B cell (primary cell): ENCODE measurements around the gene ATXN7L2. TPM values are rescaled to one million over a fixed set of nuclear protein-coding genes. Genes with fewer than 3 reads are reported as not detected.
A peak's percentile ranks its signal among the peaks of the same experiment; 100 is the strongest.

Source experiments
- ATAC-seq: fragments of 200-7000 bp; cut with Tn5 transposase; one replicate; pipeline ENCODE4 v1.10.0; 2021; ENCODE audit warnings: low read depth, mild to moderate bottlenecking, moderate number of reproducible peaks, moderate library complexity
- CTCF ChIA-PET: fragments of 350-600 bp; sonication (Branson Sonifier 250); formaldehyde crosslinking; loops from one replicate; lab custom pipeline; 2021; ENCODE audit warnings: antibody characterized with exemption, inconsistent platforms; lab: Charles Lee
- POLR2A ChIA-PET: fragments of 350-600 bp; sonication (Branson Sonifier 250); formaldehyde crosslinking; loops from one replicate; lab custom pipeline; 2021; ENCODE audit warnings: antibody characterized with exemption; lab: Charles Lee
- DNase-seq: peaks from one replicate; pipeline ENCODE4 v3.0.0; 2013
- H2AFZ ChIP-seq: 2 replicates; pipeline ENCODE4 v1.6.1; 2012; ENCODE audit warnings: mild to moderate bottlenecking, low read depth, low read length; ENCODE audit not compliant: insufficient read depth, poor library complexity, severe bottlenecking
- H3K27ac ChIP-seq, 2 donors: 1 replicate in 1 of 2; 2 replicates in 1 of 2; pipeline ENCODE4 v1.5.1; 2012 to 2013; ENCODE audit warnings: low read length in 2 of 2, mild to moderate bottlenecking in 2 of 2, moderate library complexity in 1 of 2
- H3K27me3 ChIP-seq, 4 experiments: fragments of 200-600 bp in 1 of 4; sonication (generic) in 1 of 4; replicated peaks in 1 of 4; 1 replicate in 2 of 4; 2 replicates in 2 of 4; pipeline versions ENCODE4 v1.6.1 to v1.7.0; 2013 to 2016; ENCODE audit warnings: low read length in 3 of 4, mild to moderate bottlenecking in 2 of 4, mixed read lengths in 1 of 4, moderate library complexity in 1 of 4; ENCODE audit not compliant: insufficient read depth in 4 of 4, control insufficient read depth in 3 of 4; ENCODE audit errors: control extremely low read depth in 1 of 4
- H3K36me3 ChIP-seq, 2 experiments: replicated peaks in 1 of 2; 1 replicate in 1 of 2; 2 replicates in 1 of 2; pipeline versions ENCODE4 v1.6.1 to v1.7.1; 2013; ENCODE audit warnings: low read length in 1 of 2; ENCODE audit not compliant: insufficient read depth in 2 of 2, control insufficient read depth in 1 of 2; ENCODE audit errors: control extremely low read depth in 1 of 2, extremely low read depth in 1 of 2
- H3K4me1 ChIP-seq, 2 donors: fragments of 200-600 bp in 1 of 2; sonication (generic) in 1 of 2; 1 replicate in 1 of 2; 2 replicates in 1 of 2; pipeline versions ENCODE4 v1.5.1 to v1.6.1; 2013 to 2017; ENCODE audit warnings: low read length in 2 of 2; ENCODE audit not compliant: control insufficient read depth in 2 of 2, insufficient read depth in 2 of 2
- H3K4me2 ChIP-seq: replicated peaks from 2 replicates; pipeline ENCODE3; 2012; ENCODE audit warnings: mild to moderate bottlenecking, low read depth, low read length; ENCODE audit not compliant: poor library complexity, severe bottlenecking
- H3K4me3 ChIP-seq, 5 experiments: fragments of 200-600 bp in 1 of 5; sonication (generic) in 1 of 5; 1 replicate in 3 of 5; 2 replicates in 2 of 5; pipeline versions ENCODE4 v1.5.1 to v1.7.0; 2011 to 2016; ENCODE audit warnings: low read length in 4 of 5, mild to moderate bottlenecking in 4 of 5, low read depth in 2 of 5, control low read depth in 1 of 5, moderate library complexity in 1 of 5; ENCODE audit not compliant: insufficient read depth in 1 of 5; ENCODE audit errors: control extremely low read depth in 1 of 5, extremely low read depth in 1 of 5
- H3K79me2 ChIP-seq: fragments of 200-600 bp; sonication (generic); one replicate; pipeline ENCODE4 v1.6.0; 2016; ENCODE audit warnings: low read length; ENCODE audit not compliant: control insufficient read depth, insufficient read depth
- H3K9ac ChIP-seq: fragments of 200-600 bp; sonication (generic); 2 replicates; pipeline ENCODE4 v1.6.1; 2017; ENCODE audit warnings: mild to moderate bottlenecking, low read length, moderate library complexity
- H3K9me3 ChIP-seq, 3 donors: one replicate each; pipeline versions ENCODE4 v1.6.1 to v1.7.1; 2013; ENCODE audit warnings: low read length in 2 of 3; ENCODE audit not compliant: control insufficient read depth in 2 of 3, insufficient read depth in 1 of 3; ENCODE audit errors: control extremely low read depth in 1 of 3
- H4K20me1 ChIP-seq: 2 replicates; pipeline ENCODE4 v1.6.0; 2012; ENCODE audit warnings: mild to moderate bottlenecking, low read length; ENCODE audit not compliant: insufficient read depth, control insufficient read depth, poor library complexity, severe bottlenecking
- H3K27ac Mint-ChIP-seq: one replicate; pipeline ENCODE4 v1.8.0; 2021; ENCODE audit warnings: mixed read lengths
- H3K27me3 Mint-ChIP-seq: one replicate; pipeline ENCODE4 v1.8.0; 2021; ENCODE audit warnings: mixed read lengths
- H3K4me1 Mint-ChIP-seq: one replicate; pipeline ENCODE4 v1.8.0; 2021; ENCODE audit warnings: mixed read lengths
- H3K4me3 Mint-ChIP-seq: one replicate; pipeline ENCODE4 v1.8.0; 2021; ENCODE audit warnings: mixed read lengths
- H3K9me3 Mint-ChIP-seq: one replicate; pipeline ENCODE4 v1.8.0; 2022; ENCODE audit warnings: mixed read lengths; ENCODE audit not compliant: insufficient read depth
- CTCF ChIP-seq: fragments of 200-600 bp; IDR thresholded peaks from one replicate; pipeline ENCODE4 v1.8.0; 2022; ENCODE audit warnings: antibody characterized with exemption, mild to moderate bottlenecking
- EZH2 ChIP-seq: IDR thresholded peaks from 2 replicates; pipeline ENCODE4 v1.6.1; 2012; ENCODE audit warnings: borderline replicate concordance, low read depth, mild to moderate bottlenecking, moderate library complexity, low read length; ENCODE audit not compliant: insufficient read depth, poor library complexity, severe bottlenecking
- WGBS: methylation state at CpG from one replicate; pipeline ENCODE4 v1.1.5; 2013; ENCODE audit warnings: missing lambda C conversion rate; ENCODE audit not compliant: insufficient coverage; 5-methylcytosine and 5-hydroxymethylcytosine counted together
- intact Hi-C: fragments of 100-400 bp; cut with micrococcal nuclease; formaldehyde crosslinking; loops from one replicate; pipeline ENCODE4 v1.10.0; 2022
- polyA plus RNA-seq: library from polyadenylated mRNA; depleted of rRNA; stranded (reverse); fragments of >200 nt; gene quantifications from 2 replicates; pipeline ENCODE4 v1.2.3, GENCODE V29; 2012
- total RNA-seq, 2 donors: library from RNA; stranded (reverse); fragments of 120-200 nt in 1 of 2; gene quantifications; 1 replicate in 1 of 2; 2 replicates in 1 of 2; pipeline versions ENCODE4 v1.2.3 to v1.2.4, GENCODE V29; 2013 to 2022

The ATXN7L2 gene
- total and polyA plus RNA-seq, 2 donors (not counting 1 experiment from before 2014, with no cell fraction given) = 10.9 to 12.4 TPM

GRCh38 chr1:109500941-109501381 is 17.3 kb downstream of the ATXN7L2 start:
- Mint-ChIP-seq H3K27ac (no peak overlapping the region), H3K4me3 (no peak overlapping the region), H3K27me3 (no peaks in the 10 kb centered on the region), H3K9me3 (no peaks in the 10 kb centered on the region), H3K4me1 (peaks cover 44% of the 10 kb centered on the region)
- no peak for DNase-seq
- ChIA-PET POLR2A (no interaction called here), CTCF (interaction anchor here (3.6 to 37.9 kb wide), 2 partner anchors 10 to 31 kb away, joined by 20 to 926 read pairs; partner anchors contain the start of gene GPR61)
- H3K36me3 ChIP-seq = peaks cover 0 to 45% of the 10 kb centered on the region in 2 experiments
- peaks cover 13 to 16% of the 10 kb centered on the region in 2 donors for H3K4me1 ChIP-seq
- no peak overlapping the region for H2AFZ ChIP-seq
- no peak overlapping the region for H3K4me3 ChIP-seq
- H3K27ac ChIP-seq = no peak overlapping the region
- H3K27me3 ChIP-seq = no peaks in the 10 kb centered on the region
- intact Hi-C loops = no loop called here
- no peak overlapping the region for H3K9ac ChIP-seq
- no peak for TF ChIP-seq EZH2
- TF ChIP-seq CTCF = no peak
- ATAC-seq = no peak
- H3K9me3 ChIP-seq = no peaks in the 10 kb centered on the region
- H3K79me2 ChIP-seq = peaks cover 27% of the 10 kb centered on the region
- no peak overlapping the region for H3K4me2 ChIP-seq
- 94% methylated on average over 3 of the region's 5 CpGs for WGBS
- H4K20me1 ChIP-seq = peaks cover 46% of the 10 kb centered on the region

- WGBS = 70% methylated on average over 4 of the region's 5 CpGs
- no peak overlapping the region for H3K27ac ChIP-seq
- Mint-ChIP-seq H3K4me3 (no peak overlapping the region), H3K27ac (peak overlapping the region; percentile 3), H3K4me1 (peaks cover 36% of the 10 kb centered on the region), H3K27me3 (no peaks in the 10 kb centered on the region), H3K9me3 (no peaks in the 10 kb centered on the region)
- H3K79me2 ChIP-seq = peaks cover 18% of the 10 kb centered on the region
- no peak overlapping the region for H2AFZ ChIP-seq
- CTCF ChIA-PET = interaction anchor here (1.2 to 37.9 kb wide), 4 partner anchors 10 to 30 kb away, joined by 3 to 926 read pairs (median 33); partner anchors contain the start of genes ATXN7L2, CYB561D1 and GPR61
- H3K36me3 ChIP-seq = peaks cover 0 to 36% of the 10 kb centered on the region in 2 experiments
- H3K9me3 ChIP-seq = no peaks in the 10 kb centered on the region
- no peaks in the 10 kb centered on the region for H3K27me3 ChIP-seq
- no peak for TF ChIP-seq CTCF
- no peak for TF ChIP-seq EZH2
- DNase-seq (no peak), ATAC-seq (no peak)
- H3K4me3 ChIP-seq = no peak overlapping the region
- POLR2A ChIA-PET = no interaction called here
- intact Hi-C loops = no loop called here
- peaks cover 13 to 14% of the 10 kb centered on the region in 2 donors for H3K4me1 ChIP-seq
- no peak overlapping the region for H3K9ac ChIP-seq
- H4K20me1 ChIP-seq = peaks cover 41% of the 10 kb centered on the region
- H3K4me2 ChIP-seq = peak overlapping the region; percentile 25
Observed at GRCh38 chr1:109501644-109502363, 18.1 kb downstream of the ATXN7L2 start.
